Peyer's patch (tissue), 4 donors: ENCODE results near the gene PCDHB11. TPM values are rescaled to one million over a fixed set of nuclear protein-coding genes. Genes with fewer than 3 reads are reported as not detected.
"Not testable (repeated sequence)": the region's sequence is repeated elsewhere in the genome, so short reads cannot be mapped to it uniquely, and the experiment has no call there.

Source experiments
- DNase-seq, 3 donors: peaks; one replicate each; pipeline ENCODE4 v3.0.0-alpha.2; 2017 to 2019
- H3K27ac ChIP-seq, 4 donors: fragments of 200-600 bp; sonication (generic); one replicate each; pipeline ENCODE4 v1.5.1; 2016 to 2019
- H3K27me3 ChIP-seq, 2 donors: fragments of 200-600 bp; sonication (generic); one replicate each; pipeline ENCODE4 v1.5.1; 2019
- H3K36me3 ChIP-seq, 3 donors: fragments of 200-600 bp; sonication (generic); one replicate each; pipeline ENCODE4 v1.5.1; 2016 to 2019
- H3K4me1 ChIP-seq, 4 donors: fragments of 200-600 bp; sonication (generic); one replicate each; pipeline ENCODE4 v1.5.1; 2016 to 2019
- H3K4me3 ChIP-seq, 4 donors: fragments of 200-600 bp; sonication (generic); 1 replicate in 3 of 4; 2 replicates in 1 of 4; pipeline ENCODE4 v1.5.1; 2016 to 2019; ENCODE audit warnings: mild to moderate bottlenecking in 1 of 4
- H3K9me3 ChIP-seq, 4 donors: fragments of 200-600 bp; sonication (generic); one replicate each; pipeline ENCODE4 v1.5.1; 2016 to 2019; ENCODE audit warnings: mild to moderate bottlenecking in 1 of 4
- CTCF ChIP-seq, 6 experiments: fragments of 450-650 bp in 4 of 6; fragments of 200-600 bp in 2 of 6; sonication (generic) in 1 of 6; IDR thresholded peaks; one replicate each; pipeline ENCODE4 v1.5.1; 2017 to 2019; ENCODE audit warnings: antibody characterized with exemption in 6 of 6, mild to moderate bottlenecking in 3 of 6, moderate library complexity in 1 of 6
- POLR2A ChIP-seq, 2 donors: fragments of 450-650 bp; IDR thresholded peaks; one replicate each; pipeline ENCODE4 v1.5.1; 2017; ENCODE audit warnings: antibody characterized with exemption in 2 of 2, mild to moderate bottlenecking in 2 of 2, moderate library complexity in 2 of 2
- total RNA-seq, 4 donors: library from RNA; depleted of rRNA; stranded (reverse); fragments of >200 nt; gene quantifications; one replicate each; pipeline ENCODE4 v1.1.0, GENCODE V29; 2016

Gene PCDHB11
- total RNA-seq, 4 donors from 2014 or later: 0.27 to 2.8 TPM; not detected in 2

- no peaks in the 10 kb centered on the region for H3K27me3 ChIP-seq
- H3K36me3 ChIP-seq: no peaks in the 10 kb centered on the region
- DNase-seq: no peak
- H3K4me3 ChIP-seq: no peak overlapping the region
- peaks cover 0 to 27% (median 2%) of the 10 kb centered on the region in 4 donors for H3K9me3 ChIP-seq
- no peaks in the 10 kb centered on the region for H3K4me1 ChIP-seq
- TF ChIP-seq POLR2A (IDR thresholded peaks at IDR 0.05) (no peak), CTCF (IDR thresholded peaks at IDR 0.05) (no peak)
- H3K27ac ChIP-seq: no peak overlapping the region
Observed at GRCh38 chr5:141180313-141180712, 19.1 kb upstream of the PCDHB11 start.

- no peak within 1 kb of the TSS for H3K27ac ChIP-seq
- no peaks in the 10 kb centered on the region for H3K36me3 ChIP-seq
- H3K4me3 ChIP-seq: peak within 1 kb of the TSS in 1 of 4 donors; percentile 19
- H3K4me1 ChIP-seq: no peaks in the 10 kb centered on the region
- H3K9me3 ChIP-seq: peaks cover 0 to 28% (median 2%) of the 10 kb centered on the region in 4 donors
- DNase-seq: no peak
- TF ChIP-seq CTCF (IDR thresholded peaks at IDR 0.05) (no peak), POLR2A (IDR thresholded peaks at IDR 0.05) (no peak)
- H3K27me3 ChIP-seq: no peaks in the 10 kb centered on the region
Observed at GRCh38 chr5:141182248-141182647, 17.2 kb upstream of the PCDHB11 start, which contains the start of gene PCDHB16. Gene PCDHB16, plus strand, starts transcription at chr5:141182387. Its CDS starts 173 bp downstream, at chr5:141182560.

GRCh38 chr5:141184117-141184855, 15.1 kb upstream of the PCDHB11 start:
- H3K36me3 ChIP-seq, H3K27me3 ChIP-seq, DNase-seq, H3K27ac ChIP-seq, H3K4me1 ChIP-seq, H3K4me3 ChIP-seq: not testable (repeated sequence)
- peaks cover 0 to 20% (median under 1%) of the 10 kb centered on the region in 4 donors for H3K9me3 ChIP-seq

GRCh38 chr5:141186897-141187512, 12.4 kb upstream of the PCDHB11 start, which contains the start of gene PCDHB9:
Gene PCDHB9, plus strand, starts transcription at chr5:141187161. Its CDS starts 158 bp downstream, at chr5:141187319.
- H3K4me3 ChIP-seq: no peak within 1 kb of the TSS

GRCh38 chr5:141188682-141189081, 10.7 kb upstream of the PCDHB11 start:
- DNase-seq, H3K36me3 ChIP-seq, H3K4me3 ChIP-seq, H3K27me3 ChIP-seq, H3K4me1 ChIP-seq, H3K27ac ChIP-seq: not testable (repeated sequence)
- peaks cover 0 to 17% (median 0%) of the 10 kb centered on the region in 4 donors for H3K9me3 ChIP-seq

More at GRCh38 chr5:141186897-141187512, 12.4 kb upstream of the PCDHB11 start, which contains the start of gene PCDHB9:
- H3K9me3 ChIP-seq: peaks cover 0 to 19% (median 0%) of the 10 kb centered on the region in 4 donors
- no peak within 1 kb of the TSS for H3K27ac ChIP-seq
- no peaks in the 10 kb centered on the region for H3K27me3 ChIP-seq
- H3K4me1 ChIP-seq: no peaks in the 10 kb centered on the region
- DNase-seq: no peak
- TF ChIP-seq CTCF (IDR thresholded peaks at IDR 0.05) (peak in 3 of 6 experiments; percentile 8 to 18 (median 16)), POLR2A (IDR thresholded peaks at IDR 0.05) (no peak)
- H3K36me3 ChIP-seq: no peaks in the 10 kb centered on the region

GRCh38 chr5:141189131-141189530, 10.3 kb upstream of the PCDHB11 start:
- H3K27me3 ChIP-seq, H3K4me1 ChIP-seq, H3K36me3 ChIP-seq, H3K4me3 ChIP-seq, H3K27ac ChIP-seq, DNase-seq: not testable (repeated sequence)
- H3K9me3 ChIP-seq: peaks cover 0 to 16% (median 0%) of the 10 kb centered on the region in 4 donors

- no peaks in the 10 kb centered on the region for H3K36me3 ChIP-seq
- no peak for DNase-seq
- TF ChIP-seq POLR2A (IDR thresholded peaks at IDR 0.05) (no peak), CTCF (IDR thresholded peaks at IDR 0.05) (peak in 2 of 6 experiments; percentile 15 to 39)
- peaks cover 0 to 14% (median 0%) of the 10 kb centered on the region in 4 donors for H3K9me3 ChIP-seq
- no peaks in the 10 kb centered on the region for H3K27me3 ChIP-seq
- H3K4me3 ChIP-seq: no peak within 1 kb of the TSS
- no peaks in the 10 kb centered on the region for H3K4me1 ChIP-seq
- H3K27ac ChIP-seq: no peak within 1 kb of the TSS
Observed at GRCh38 chr5:141192110-141192725, 7.2 kb upstream of the PCDHB11 start, which contains the start of gene PCDHB10. Gene PCDHB10, plus strand, starts transcription at chr5:141192353. Its CDS starts 200 bp downstream, at chr5:141192553.

GRCh38 chr5:141194332-141194731, 5.1 kb upstream of the PCDHB11 start:
- H3K4me3 ChIP-seq, H3K36me3 ChIP-seq, H3K4me1 ChIP-seq, H3K27ac ChIP-seq, H3K27me3 ChIP-seq, DNase-seq: not testable (repeated sequence)
- peaks cover 0 to 34% (median 0%) of the 10 kb centered on the region in 4 donors for H3K9me3 ChIP-seq
